Stimulated activated CD8-positive, alpha-beta memory T cell treated with anti-CD3 and anti-CD28 coated beads, Interleukin-15, amount 100 ng/mL, for 48 hours (primary cell): ENCODE measurements around the gene CSTF1.

ENCODE experiments used
- DNase-seq, 2 donors: peaks; one replicate each; pipeline ENCODE4 v3.0.0-alpha.2; 2020; ENCODE audit warnings: low read depth in 2 of 2

The CSTF1 gene

DNA sequence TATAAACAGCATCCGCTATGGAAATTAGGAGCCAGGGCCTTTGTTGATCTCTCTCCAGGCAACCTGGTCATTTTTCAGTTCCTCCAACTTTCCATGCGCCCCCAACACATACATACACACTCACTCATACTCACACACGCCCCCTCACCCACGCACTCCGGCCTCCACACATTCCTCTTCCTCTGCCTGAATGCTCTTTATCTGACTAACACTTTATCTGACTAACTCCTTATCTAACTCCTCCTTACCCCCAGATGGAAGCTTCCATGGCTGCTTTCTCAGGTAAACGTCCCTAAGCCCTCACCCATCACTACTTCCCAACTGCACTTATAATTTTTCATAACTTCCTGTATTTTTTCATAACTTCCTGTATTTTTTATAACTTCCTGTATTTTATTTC, 37.1 kb downstream of the CSTF1 start:
- DNase-seq: peak in 1 of 2 donors; percentile 45

- DNase-seq: no peak
Measured at GRCh38 chr20:56429941-56430340, 37.5 kb downstream of the CSTF1 start.

DNA sequence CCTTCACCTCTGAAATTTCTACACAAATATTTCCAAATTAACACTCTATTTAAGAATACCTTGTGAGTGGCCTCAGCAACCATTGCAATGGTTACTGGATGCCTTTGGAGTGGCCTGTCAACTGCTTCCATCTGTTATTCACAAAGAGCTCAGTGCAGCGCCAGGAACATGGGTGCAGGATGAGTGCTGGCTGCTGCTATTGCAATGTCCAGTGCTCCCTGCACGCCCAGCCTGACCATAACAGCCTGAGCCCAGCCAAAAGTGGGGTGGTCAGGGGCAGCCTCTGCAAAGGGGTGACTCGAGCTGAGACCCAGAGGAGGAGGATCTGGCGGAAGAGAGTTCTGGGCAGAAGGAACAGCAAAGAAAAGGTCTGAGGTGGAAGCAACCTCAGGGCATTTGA, 38.0 kb downstream of the CSTF1 start:
- no peak for DNase-seq

- DNase-seq: no peak
Measured at GRCh38 chr20:56430957-56431356, 38.5 kb downstream of the CSTF1 start.

DNA sequence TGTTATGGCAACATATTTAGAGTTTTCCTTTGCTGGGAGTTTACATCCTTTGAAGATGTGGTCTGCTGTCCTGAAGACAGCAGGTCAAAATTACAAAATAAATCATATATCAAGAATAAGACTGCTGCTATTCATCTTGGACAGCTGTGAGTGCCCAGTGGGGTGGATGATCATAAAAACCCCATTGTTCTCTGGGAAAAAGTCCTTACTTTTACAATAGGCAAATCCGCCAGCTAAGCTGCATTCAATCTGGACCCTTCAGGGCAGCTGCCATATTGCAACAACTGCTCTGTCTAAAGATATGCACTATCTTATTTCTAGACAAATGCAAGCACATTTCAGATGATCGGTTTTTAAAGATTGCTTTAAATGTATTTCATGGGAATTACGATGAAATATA, 39.0 kb downstream of the CSTF1 start:
- DNase-seq: no peak

DNA sequence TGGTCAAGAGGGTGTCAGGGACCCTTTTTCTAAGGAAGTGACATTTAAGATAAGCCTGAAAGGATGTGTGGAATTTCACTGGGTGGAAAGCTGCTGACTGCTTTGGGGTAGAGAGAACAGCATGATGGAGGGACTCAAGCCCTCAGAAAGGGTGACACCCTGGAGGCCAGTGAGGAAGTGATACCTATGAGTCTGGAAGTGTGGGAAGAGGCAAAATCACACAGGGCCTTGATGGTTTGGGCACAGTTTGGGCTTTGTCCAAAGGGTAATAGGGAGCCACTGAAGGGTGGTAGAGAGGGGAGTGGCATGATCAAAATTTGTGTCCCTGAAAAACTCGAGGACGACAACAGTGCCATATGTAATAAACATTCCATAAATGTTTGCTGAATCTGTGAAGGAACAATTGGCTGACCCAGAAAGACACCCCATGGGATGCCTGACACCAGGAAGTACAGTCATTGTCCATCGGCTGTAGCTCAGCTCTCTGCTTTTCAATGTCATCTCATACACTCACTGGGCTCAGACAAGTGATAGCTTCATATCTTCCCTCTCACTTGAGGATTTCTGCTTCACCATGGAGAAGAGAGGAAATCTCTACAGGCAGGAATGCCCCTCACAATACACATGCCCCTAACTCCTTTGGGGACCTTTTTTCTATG, 40.9 kb downstream of the CSTF1 start:
- DNase-seq: no peak

GRCh38 chr20:56433880-56434255, 41.4 kb downstream of the CSTF1 start:
- no peak for DNase-seq

GRCh38 chr20:56437196-56437960, 44.9 kb downstream of the CSTF1 start:
- DNase-seq: no peak

DNA sequence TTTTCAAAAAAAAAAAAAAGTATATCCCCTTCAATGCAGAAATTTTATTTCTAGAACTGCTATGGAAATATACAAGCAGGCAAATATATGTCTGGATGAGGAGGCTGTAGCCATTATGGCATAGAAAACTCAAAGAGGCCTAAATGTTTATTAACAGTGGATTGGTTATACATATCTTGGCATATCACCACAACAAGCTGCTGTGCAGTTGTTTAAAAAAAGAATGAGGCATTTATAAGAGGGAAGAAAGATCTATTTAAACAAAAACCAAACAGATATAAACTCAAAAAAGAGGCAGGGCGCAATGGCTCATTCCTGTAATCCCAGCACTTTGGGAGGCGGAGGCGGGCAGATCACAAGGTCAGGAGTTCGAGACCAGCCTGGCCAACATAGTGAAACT, 45.8 kb downstream of the CSTF1 start:
- no peak for DNase-seq

DNA sequence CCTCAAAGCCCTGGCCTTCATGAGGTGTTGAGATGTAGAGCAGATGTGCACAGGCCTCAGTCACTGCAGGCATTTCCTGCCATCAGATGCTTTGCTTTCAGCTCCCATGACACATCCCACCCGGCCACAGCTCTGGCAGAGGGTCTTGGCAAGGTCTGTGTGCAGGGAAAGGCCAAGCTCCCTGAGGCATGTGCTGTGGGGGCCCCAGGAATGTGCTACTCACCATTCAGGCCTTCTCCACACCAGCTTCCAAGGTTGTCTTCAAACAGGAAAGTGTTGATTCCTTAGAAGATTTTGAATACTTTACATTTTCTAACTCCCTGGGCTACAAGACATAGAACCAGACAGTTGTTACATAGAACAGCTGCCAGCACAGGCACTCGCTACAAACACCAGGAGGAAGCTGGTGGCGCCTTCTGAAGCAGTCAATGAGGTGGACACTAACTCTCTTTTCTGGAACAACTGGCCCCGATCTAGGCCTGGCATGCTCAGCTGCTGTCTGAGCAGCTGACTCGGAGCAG, 47.4 kb downstream of the CSTF1 start:
- DNase-seq: no peak

DNA sequence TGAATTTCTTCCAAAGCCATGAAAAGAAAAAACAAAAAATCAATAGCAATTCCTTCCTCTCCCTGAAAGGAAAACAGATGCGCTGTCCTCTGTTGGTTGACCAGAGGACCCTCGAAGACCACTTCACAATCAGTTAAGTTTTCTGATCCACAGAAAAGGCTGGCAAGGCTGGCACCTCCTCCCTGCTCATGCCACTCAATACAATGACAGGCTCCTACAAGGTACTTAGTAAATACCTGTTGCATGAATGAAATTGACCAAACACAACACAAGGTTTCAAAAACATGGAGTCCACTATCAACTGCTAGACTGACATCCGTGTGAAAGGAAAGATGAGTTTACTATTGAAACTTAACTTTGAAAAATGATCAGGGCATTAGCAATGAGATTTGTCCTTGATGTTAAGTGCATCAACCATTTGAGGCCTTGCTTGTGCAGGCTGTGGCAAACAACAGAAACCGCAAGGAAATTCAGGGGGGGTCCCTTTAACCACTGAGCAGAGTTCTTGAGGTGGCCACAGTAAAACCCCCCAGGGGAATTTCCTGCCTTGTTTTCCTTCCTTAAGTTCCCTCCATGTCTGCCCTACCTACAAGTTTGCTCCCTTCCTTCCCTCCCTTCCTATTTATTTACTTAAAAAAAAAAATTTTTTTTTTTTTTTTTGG, 48.0 kb downstream of the CSTF1 start:
- peak; percentile 61 to 67 for DNase-seq

GRCh38 chr20:56442389-56443365, 50.2 kb downstream of the CSTF1 start:
- DNase-seq: no peak

GRCh38 chr20:56443654-56444540, 51.5 kb downstream of the CSTF1 start:
- no peak for DNase-seq

- DNase-seq: no peak
Measured at GRCh38 chr20:56445130-56445529, 52.7 kb downstream of the CSTF1 start.

- DNase-seq: no peak
Measured at GRCh38 chr20:56445540-56445939, 53.1 kb downstream of the CSTF1 start.

DNA sequence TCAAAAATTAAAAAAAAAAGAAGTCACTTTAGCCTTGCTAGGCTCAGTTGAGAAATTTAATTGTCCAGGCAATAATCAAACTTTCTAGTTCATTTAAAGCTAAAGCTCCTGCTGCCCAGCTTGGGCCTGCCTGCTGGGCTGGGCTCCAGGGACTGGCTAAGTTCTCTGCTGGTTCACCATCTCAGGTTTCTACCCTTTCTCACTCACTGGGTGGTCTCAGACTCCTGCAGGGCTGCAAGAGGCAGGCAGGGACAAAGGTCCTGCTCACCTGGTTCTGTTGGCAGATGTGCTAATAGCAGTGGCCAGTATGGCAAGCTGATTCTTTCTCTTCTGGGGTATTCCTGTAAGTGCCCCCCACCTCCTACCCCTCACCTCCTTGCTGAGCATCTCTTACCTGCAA, 54.8 kb downstream of the CSTF1 start:
- no peak for DNase-seq

DNA sequence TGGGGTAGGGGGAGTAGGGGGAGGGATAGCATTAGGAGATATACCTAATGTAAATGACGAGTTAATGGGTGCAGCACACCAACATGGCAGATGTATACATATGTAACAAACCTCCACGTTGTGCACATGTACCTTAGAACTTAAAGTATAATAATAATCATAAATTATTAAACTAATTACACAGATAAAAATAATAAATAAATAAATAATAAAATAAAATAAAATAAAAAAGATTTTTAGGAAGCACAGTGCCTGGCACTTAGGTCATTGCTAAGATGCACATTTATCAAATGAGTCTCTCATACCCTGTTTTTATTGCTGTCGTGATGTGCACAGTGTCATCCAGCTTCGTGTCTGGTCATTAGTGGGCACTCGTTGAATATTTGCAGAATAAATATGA, 57.0 kb downstream of the CSTF1 start:
- no peak for DNase-seq

GRCh38 chr20:56451056-56451765, 58.8 kb downstream of the CSTF1 start:
- DNase-seq: no peak

- DNase-seq: no peak
Measured at GRCh38 chr20:56453352-56453751, 60.9 kb downstream of the CSTF1 start.

GRCh38 chr20:56454754-56455153, 62.3 kb downstream of the CSTF1 start:
- DNase-seq: no peak
